NCI-H128 (cell line): ENCODE measurements around the gene IGLL1.
"Not testable (repeated sequence)": the region's sequence is repeated elsewhere in the genome, so short reads cannot be mapped to it uniquely, and the experiment has no call there.

Experiments used
- DNase-seq: peaks from one replicate; lab custom pipeline; 2025; ENCODE audit not compliant: unreplicated experiment; lab: John Stamatoyannopoulos, UW

IGLL1 gene

DNA sequence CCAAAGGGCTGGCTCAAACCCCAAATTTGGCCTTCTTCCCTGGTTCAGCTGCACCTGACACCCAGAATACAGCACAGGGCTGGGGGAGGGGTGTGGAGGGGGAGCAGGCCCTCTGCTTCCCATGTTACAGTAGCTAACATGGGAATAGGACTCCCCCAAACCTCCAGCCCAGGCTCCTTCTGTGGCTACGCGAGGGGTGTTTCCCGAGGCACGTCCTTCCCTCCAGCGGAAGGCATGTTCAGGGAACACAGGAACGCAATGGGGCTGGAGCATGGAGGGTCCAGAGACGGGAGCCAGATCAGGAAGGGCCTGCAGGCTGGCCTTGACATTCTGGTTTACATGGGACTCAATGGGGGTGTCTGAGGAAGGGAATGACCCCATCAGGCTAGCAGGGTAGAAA is 11.8 kb upstream of the IGLL1 start:
- DNase-seq = no peak

DNA sequence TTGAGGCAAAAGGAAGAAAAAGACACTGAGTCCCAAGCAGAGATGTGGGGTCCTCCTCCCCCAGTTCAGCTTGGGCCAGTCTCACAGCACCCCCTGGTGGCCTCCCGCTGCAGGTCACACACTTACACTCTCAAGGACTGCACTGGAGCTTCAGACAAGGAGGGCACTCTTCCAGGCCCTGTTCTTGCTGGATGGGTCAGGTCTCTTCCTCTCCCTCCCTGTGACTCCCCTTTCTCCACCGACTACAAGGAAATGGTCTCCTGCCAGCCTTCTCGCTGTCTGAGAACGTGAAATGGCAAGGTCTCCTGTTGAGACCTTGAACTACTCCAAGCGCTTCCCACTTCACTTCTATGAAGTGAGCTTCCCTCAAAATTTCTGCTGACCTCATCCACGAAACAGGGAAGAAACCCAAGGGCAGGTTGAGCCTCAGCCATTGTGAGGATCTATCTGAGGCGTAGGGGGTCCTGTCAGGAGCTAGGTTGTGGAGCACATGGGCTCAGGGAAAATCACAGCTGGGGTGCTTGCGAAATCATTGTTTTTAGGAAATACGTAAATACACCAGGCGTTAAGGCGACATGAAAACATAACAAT is 11.2 kb upstream of the IGLL1 start:
- DNase-seq = no peak

DNA sequence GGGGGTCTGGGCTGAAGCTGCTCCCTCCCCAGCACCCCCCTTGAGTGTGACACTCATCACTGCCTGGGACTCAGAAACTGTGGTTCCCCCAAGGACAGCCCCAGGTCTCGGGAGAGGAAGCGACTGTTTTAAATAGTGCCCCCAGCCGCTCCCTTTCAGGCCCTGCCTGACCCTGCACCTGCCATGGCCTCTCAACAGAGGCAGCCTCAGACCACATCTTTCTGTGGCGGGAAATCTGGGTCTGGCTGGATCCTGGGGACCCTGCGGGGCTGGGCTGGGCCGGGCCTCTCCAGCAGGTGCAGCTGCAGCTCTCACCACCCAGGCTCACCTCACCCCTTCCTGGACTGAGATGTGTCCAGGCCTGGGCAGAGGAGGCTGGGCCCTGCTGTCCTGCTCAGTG is 3.7 kb upstream of the IGLL1 start:
- no peak for DNase-seq

DNA sequence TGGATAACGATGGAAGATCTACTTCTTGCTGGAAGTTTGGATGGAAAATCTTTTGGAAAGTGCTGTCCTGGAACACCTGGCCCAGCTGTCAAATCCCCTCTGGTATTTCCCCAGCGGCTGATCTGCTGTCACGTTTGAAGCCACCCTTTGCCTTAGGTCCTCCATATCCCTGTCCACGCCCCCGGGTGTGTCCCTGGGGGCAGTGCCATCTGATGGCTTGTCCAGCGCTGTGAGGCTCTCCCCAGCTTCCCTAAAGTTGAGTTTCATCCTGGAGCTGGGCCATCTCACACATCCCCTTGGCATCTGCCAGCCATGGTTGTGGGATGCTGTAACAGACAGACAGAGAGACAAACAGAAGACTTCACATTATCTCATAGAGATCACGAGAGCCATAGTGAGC is 3.1 kb upstream of the IGLL1 start:
- no peak for DNase-seq

DNA sequence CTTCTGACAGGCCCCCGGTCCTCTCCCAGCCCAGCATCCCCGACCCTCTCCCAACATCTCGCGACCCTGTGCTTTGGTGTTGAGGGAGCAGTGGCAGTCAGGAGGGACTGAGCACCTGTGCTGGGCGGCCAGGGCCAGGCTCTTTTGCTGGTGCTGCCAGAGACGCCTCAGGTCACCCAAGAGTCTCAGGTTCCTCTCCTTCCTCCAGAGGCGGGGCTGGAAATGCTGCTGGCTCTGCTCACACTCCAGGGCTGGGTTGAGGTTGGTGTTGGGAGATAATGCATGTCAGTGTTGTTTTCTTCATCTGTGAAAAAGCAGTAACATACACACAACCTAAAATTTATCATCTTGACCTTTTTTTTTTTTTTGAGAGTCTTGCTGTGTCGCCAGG is 1.2 kb upstream of the IGLL1 start:
- DNase-seq = no peak

DNA sequence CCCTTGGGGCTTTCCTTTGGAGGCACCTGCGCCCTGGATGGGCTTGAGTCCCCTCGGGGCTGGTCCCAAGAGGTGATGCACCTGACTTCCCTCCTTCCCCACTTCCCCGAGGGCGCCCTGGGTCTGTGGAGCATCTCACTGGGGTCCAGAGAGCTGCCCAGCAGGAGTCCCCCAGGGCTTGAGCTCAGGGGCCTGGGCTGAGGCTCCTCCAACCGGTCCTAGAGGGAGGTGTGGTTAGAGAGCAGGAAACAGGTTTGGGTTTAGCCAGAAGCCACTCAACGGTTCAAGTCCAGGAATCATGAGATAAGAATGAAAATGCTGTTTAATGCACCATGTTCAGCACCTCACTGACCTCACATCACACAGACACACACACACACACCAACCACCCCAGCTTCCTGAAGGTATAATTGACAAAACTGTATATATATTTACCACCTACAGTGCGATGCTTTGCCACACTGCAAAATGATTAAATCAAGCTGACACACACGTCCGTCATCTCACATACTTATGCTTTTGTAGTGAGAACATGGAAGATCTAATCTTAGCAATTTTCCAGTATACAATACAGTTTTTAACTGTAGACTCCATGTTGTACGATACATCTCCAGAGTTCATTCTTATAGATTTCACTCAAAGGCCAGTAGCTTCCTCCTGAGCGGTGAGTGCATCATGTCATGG is 628 bp upstream of the IGLL1 start:
- no peak for DNase-seq

DNA sequence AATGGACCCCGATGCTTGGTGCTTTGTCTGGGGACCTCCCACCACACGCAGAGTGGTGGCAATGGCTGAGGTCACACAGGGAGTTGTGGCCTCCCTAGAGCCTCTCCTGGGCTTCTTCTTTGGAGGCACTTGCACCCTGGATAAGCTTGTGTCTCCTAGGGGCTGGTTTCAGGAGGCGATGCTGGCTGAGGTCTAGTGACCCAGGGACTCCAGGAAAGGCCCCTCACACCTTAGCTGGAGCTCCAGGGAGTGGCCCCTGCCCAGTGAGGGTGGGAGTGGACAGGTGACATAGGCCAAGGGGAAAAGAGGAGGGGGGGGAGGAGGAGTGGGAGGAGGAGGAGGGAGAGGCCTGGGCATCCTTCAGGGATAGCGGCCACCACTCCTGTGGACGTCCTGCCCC is 810 bp downstream of the IGLL1 start:
- no peak for DNase-seq

DNA sequence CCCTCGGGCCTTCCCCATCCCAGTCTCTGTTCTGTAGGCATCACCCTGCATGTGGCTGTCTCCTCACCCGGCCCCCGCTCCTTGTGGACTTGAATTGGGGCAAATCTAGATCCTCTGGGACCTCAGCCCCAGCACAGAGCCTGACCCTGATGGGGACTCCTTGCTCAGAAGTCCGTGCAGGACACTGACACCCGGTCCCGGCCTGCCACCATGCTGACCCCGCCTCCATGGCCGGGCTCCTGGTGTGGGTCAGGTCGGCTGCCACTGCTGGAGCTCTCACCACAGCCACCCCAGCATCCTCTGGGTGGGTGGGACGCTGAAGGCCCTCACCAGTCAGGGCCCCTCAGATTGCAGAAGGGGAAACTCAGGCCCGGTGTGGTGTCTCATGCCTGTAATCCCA is 1.8 kb downstream of the IGLL1 start:
- DNase-seq = no peak

DNA sequence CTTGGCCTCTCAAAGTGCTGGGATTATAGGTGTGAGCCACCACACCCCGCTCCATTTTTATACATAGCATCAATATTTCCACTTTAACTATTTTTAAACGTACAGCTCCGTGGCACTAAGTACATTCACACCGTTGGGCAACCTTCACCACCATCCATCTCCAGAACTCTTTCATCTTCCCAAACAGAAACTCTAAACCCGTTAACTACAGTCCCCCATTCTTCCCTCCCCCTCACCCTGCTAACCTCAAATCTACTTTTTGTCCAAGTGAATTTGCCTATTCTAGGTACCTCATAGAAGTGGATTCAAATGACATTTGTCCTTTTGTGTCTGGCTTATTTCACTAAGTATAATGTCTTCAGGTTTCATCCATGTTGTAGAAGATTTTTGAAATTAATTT is 3.4 kb downstream of the IGLL1 start:
- DNase-seq = no peak

DNA sequence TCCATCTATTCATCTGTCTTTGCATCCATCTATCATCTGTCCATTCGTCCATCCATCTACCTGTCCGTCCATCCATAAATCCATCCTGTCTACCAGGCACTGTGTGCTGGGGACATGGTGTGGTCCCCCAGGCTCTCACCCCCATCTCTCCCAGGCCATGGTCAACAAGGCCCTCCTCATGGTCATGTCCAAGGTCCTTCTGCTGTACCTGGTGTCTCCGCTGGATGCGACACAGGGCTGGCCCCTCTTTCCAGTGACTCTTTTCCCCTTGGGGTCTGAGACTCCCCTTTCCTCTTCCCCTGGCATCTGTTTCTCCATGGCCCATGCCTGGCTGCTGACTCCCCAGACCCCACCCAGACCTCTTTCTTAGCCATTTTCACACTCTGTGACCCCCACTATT is 4.5 kb downstream of the IGLL1 start:
- DNase-seq = no peak

DNA sequence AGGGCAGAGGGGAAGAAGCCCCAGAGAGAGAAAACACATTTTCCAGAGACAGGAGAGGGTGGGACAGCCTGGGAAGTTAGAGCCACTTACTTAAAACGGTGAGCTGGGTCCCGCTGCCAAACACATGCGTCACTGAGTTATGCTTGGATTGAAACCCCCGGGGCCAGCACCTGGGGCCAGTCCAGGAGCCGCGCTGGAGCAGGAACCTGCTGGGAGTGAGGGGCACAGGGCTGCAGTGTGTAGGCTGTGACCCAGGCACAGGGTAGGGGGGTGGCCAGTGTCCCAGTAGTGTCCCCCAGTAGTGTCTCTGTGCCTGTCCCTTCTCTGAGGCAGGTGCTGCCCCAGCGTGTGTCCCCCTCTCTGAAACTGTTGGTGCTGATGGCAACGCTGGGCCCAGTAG is 5.2 kb downstream of the IGLL1 start:
- no peak for DNase-seq

DNA sequence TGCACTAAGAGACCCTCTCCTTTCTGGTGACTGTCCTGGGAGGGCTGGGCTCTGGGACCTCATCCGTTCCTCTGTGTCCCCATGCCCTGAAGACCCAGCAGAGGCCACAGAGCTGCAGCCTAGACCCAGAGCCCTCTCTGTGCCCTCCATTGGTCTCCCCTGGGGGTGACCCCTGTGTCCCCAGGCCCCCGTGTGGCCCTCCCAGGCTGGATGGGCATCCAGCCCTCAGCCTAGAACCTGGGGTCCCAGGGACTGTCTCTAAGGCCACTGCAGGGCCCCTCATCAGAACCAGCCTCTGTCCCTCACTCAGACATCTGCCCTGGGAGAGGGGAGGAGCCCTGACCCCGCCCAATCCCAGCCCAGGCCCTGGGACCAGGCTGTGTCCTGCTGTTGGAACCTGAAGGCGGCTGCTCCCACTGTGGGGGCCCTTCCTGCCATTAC is 5.7 kb downstream of the IGLL1 start:
- DNase-seq = no peak

DNA sequence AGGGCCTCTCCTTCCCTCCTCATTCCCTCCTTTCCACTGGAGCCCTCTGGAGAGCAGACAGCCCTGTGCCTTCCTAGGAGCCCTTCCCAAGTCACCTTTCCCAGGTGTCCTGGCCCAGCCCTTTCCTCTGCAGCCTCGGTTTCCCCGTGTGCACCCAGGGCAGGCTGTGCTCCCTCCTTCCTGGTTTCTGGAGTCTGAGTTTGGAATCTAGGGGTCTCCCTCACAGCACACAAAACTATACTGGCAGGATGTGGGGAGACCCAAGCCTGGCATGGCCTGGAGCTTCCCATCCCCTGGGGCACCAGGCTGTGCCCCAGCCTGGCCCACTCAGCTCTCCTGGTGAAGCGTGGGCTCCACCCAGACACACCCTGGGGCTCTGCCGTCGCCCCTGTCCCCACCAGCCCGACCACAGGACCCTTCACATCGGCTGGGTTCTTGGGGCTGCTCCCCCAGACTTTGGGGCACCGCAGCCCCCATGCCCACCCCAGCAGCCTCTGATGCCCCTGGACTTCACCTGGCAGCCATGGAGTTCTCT is 6.3 kb downstream of the IGLL1 start:
- not testable (repeated sequence) for DNase-seq

DNA sequence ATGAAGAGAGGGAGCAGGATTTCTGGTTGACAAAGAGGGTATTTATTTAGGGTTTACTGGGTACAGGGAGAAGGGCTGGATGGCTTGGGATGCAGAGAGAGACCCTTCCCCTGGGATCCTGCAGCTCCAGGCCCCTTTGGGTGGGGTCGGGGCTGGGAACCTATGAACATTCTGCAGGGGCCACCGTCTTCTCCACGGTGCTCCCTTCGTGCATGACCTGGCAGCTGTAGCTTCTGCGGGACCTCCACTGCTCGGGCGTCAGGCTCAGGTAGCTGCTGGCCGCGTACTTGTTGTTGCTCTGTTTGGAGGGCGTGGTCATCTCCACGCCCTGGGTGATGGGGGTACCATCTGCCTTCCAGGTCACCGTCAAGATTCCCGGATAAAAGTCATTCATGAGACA is 7.0 kb downstream of the IGLL1 start:
- DNase-seq = not testable (repeated sequence)

DNA sequence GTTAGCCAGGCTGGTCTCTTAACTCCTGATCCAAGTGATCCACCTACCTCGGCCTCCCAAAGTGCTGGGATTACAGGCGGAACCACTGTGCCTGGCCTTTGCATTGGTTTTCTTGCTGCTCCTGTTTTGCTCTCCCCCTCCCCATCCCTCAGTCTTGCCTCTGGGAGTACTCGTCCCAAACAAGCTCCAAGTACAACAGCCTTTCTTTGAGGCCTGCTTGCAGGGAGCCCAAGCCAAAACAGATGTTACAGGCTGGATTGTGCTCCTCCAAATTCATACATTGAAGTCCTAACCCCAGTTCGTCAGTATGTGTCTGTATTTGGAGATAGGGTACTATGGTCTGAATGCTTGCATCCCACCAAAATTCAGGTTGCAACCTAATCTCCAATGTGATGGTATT is 8.6 kb downstream of the IGLL1 start:
- no peak for DNase-seq

DNA sequence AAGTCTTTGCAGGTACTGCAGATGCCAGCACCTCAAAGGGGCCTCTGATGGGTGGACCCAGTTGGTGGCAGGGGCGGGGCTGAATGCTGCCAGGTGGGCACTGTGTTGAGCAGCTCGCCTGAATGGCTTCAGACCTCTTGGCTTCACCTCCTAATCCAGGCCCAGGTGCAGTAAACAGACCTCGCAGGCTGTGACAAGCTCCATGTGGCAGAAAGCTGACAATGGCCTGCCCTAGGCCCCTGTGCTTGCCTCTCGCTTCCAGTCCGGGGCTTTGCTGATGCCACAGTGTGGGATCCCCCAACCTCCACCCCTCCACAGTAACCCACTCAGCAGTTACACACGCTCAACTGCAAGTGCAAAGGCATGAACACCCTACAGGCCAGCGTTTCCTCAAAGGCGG is 9.4 kb downstream of the IGLL1 start:
- no peak for DNase-seq

DNA sequence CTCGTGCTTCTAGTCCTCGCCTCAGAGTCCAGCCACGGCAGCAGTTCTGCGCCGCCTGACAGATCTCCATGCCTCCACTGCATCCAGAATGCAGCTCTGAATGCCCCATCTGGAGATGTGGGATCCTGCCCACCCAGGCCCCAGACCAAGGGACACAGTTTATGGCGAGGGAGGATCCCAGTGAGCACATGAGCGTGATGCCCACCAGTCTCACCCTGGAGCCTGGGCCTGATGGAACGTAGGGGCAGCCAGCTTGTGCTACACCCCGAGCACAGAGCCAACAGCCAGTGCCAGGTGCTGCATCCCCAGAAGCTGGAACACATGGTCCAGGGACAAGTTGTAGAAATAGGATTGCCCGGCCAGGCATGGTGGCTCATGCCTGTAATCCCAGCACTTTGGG is 10.4 kb downstream of the IGLL1 start:
- no peak for DNase-seq

DNA sequence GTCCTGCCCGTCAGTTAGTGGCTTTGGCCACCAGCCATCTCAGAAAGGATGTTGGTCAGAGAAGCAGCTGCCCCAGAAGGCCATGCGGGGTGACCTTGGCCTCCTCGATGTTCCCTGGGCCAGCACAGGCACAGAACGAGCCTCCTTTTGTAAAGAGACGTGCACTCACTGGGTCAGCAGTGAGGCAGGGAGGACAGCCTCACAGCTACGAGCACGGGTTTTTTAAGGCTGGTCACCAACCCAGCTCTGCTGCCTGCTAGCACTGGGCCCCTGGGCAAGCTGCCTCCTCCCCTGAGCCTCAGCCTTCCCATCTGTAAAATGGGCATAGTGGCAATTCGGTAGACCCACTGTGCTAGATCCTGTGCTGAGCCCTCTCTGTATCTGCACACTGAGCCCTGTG is 10.8 kb downstream of the IGLL1 start:
- no peak for DNase-seq

DNA sequence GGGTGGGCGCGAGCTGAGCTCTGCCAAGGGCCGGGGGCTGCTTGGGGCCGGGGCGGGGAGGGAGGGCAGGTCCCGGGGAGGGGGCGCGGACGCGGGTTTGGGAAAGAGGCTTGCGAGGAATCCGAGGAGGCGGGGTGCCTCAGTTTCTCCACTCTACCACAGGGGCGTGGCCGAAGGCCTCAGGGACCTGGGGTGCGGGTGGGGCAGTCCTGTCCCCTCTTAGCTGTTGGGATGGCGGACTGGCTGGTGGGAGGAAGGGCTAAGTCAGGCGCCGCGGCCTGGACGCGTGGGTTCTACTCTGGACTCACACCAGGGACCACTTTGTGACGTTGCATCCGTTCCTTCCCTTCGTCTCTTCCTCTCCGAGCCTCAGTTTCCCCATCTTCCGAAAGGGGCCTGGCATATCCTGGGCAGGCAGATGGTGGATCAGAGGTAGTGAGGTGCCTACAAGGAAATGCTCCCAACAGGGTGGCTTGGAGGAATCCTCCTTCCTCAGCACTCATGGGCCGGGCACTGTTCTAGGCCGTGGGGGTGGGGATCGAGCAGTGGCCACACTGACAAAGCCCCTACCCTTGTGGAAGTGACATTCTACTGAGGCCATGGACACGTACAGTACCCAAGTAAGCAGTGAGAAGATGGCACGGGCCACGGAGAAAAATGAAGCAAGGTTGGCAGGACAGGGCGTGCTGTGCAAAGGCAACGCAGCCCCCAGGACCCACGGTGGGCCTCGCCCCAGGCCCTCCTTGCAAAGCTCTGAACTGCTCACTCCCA is 13.2 kb downstream of the IGLL1 start:
- DNase-seq = no peak

DNA sequence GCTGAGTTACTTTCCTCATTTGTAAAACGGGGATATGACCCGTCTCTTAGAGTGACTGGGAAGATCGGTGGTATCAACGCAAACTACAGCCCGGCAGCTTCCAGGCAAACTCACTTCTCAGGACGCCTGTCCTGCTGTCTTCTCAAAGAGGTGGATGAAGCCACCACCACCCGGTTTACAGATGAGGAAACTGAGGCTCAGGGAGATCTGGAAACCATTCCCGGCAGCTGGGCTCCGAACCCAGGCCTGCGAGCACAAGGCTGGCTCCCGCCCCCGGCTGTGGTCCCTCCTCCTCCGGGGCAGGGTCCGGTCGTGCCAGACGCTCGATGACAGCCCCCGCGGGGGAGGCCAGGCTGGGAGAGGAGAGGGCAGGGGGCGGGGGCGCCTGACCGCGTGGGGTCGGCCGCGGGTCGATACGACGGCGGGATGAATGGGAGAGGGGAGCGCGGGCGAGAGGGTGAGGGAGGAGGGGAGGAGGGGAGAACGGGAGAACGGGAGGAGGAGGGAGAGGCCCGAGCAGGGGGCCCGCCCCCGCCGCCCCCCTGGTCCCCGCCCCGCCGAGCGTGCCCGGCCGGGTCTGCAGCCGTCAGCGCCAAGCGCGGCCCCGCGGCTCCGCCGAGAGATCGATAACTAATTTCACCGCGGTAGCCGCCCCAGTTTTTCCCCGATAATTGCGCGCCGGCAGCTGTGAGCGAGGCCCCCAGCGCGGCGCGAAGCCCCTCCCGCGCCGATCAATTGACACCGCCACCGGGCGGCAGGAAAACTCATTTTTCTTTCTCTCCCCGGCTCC is 14.0 kb downstream of the IGLL1 start:
- no peak for DNase-seq

DNA sequence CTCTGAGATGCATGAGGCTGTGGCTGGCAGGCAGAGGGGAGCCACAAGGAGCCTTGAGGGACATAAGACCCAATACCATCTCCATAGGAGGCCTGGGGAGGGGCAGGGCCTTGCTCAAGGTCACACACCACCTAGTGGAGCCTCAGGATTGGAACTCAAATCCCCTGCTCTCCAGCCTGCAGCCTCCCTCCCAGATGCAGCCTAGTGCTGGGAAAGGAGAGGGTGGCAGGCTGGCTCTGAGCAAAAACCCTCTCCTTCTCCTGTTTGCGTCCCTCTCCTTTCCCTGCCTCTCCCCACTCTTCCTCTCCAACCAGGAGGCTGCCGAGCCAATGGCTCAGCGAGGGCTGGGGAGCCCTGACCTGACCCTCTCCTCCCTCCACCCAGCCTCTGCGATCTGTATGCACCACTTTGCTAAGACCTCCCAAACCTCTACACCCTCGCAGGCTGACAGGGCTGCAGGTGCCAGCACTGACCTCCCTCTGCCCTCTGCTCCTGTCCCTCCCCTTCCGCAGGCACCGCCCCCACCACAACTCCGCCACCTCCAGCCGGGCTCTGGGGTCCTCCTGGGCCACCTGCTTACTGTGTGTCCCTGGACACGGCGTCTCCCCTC is 14.7 kb downstream of the IGLL1 start:
- no peak for DNase-seq
